HG03575 (cell line): Measurements from ENCODE around the gene ANKUB1.

Experiments used
- ATAC-seq: cut with Tn5 transposase; IDR thresholded peaks from one replicate; pipeline ENCODE4 v1.9.1; 2021; ENCODE audit not compliant: unreplicated experiment, insufficient number of reproducible peaks, low FRiP score; ENCODE audit errors: extremely low read depth

The ANKUB1 gene

GRCh38 chr3:149771652-149772271 lies 20.6 kb downstream of the ANKUB1 start:
- ATAC-seq, result no peak

- ATAC-seq, result no peak
Measured at GRCh38 chr3:149770246-149770645, 22.1 kb downstream of the ANKUB1 start.

- ATAC-seq, result no peak
Measured at GRCh38 chr3:149768704-149769103, 23.6 kb downstream of the ANKUB1 start.

GRCh38 chr3:149767720-149768119 lies 24.6 kb downstream of the ANKUB1 start:
- no peak for ATAC-seq

- no peak for ATAC-seq
Measured at GRCh38 chr3:149765762-149766334, 26.5 kb downstream of the ANKUB1 start.

GRCh38 chr3:149764302-149764701 lies 28.1 kb downstream of the ANKUB1 start:
- ATAC-seq, result no peak

GRCh38 chr3:149763565-149764195 lies 28.7 kb downstream of the ANKUB1 start:
- no peak for ATAC-seq

- no peak for ATAC-seq
Measured at GRCh38 chr3:149753717-149754116, 38.6 kb downstream of the ANKUB1 start.

GRCh38 chr3:149752788-149753136 lies 39.6 kb downstream of the ANKUB1 start:
- ATAC-seq, result no peak

- ATAC-seq, result peak; percentile 97
Measured at GRCh38 chr3:149752051-149752787, 40.1 kb downstream of the ANKUB1 start, which contains the start of gene COMMD2. Gene COMMD2, minus strand, starts transcription at chr3:149752489. Its CDS starts 45 bp downstream, at chr3:149752444.

GRCh38 chr3:149751551-149751950 lies 40.8 kb downstream of the ANKUB1 start:
- ATAC-seq, result no peak

GRCh38 chr3:149744606-149745005 lies 47.7 kb downstream of the ANKUB1 start:
- no peak for ATAC-seq

GRCh38 chr3:149744151-149744550 lies 48.2 kb downstream of the ANKUB1 start:
- ATAC-seq, result no peak

- no peak for ATAC-seq
Measured at GRCh38 chr3:149739396-149739795, 53.0 kb downstream of the ANKUB1 start.

- no peak for ATAC-seq
Measured at GRCh38 chr3:149738876-149739275, 53.5 kb downstream of the ANKUB1 start.

GRCh38 chr3:149736953-149737205 lies 55.5 kb downstream of the ANKUB1 start:
- no peak for ATAC-seq

- no peak for ATAC-seq
Measured at GRCh38 chr3:149736175-149736952, 56.0 kb downstream of the ANKUB1 start.

GRCh38 chr3:149732234-149732633 lies 60.1 kb downstream of the ANKUB1 start:
- ATAC-seq, result no peak

- ATAC-seq, result no peak
Measured at GRCh38 chr3:149727656-149728055, 64.7 kb downstream of the ANKUB1 start.
